H4 (cell line): ENCODE data around the gene QSOX2. TPM values are rescaled to one million over a fixed set of nuclear protein-coding genes. Genes with fewer than 3 reads are reported as not detected.
"Not testable (repeated sequence)": the region's sequence is repeated elsewhere in the genome, so short reads cannot be mapped to it uniquely, and the experiment has no call there.

Experiments used
- DNase-seq: peaks from one replicate; pipeline ENCODE4 v3.0.0-alpha.2; 2015; ENCODE audit warnings: low spot score
- total RNA-seq: library from RNA; depleted of rRNA; stranded (reverse); fragments of >200 nt; shearing (Covaris generic); gene quantifications from 2 replicates; pipeline ENCODE4 v1.2.3, GENCODE V29; 2014

QSOX2 gene
- total RNA-seq, 1 experiment from 2014 or later, result 9.2 TPM

- DNase-seq, result not testable (repeated sequence)
Observed at GRCh38 chr9:136236471-136237410, 8.9 kb downstream of the QSOX2 start.

- no peak for DNase-seq
Observed at GRCh38 chr9:136235709-136236455, 9.7 kb downstream of the QSOX2 start.

- no peak for DNase-seq
Observed at GRCh38 chr9:136235171-136235570, 10.4 kb downstream of the QSOX2 start.

GRCh38 chr9:136234597-136234996, 11.0 kb downstream of the QSOX2 start:
- no peak for DNase-seq

- DNase-seq, result no peak
Observed at GRCh38 chr9:136233868-136234267, 11.7 kb downstream of the QSOX2 start.

GRCh38 chr9:136233411-136233810, 12.2 kb downstream of the QSOX2 start:
- DNase-seq, result no peak

- DNase-seq, result no peak
Observed at GRCh38 chr9:136232969-136233368, 12.6 kb downstream of the QSOX2 start.

- DNase-seq, result no peak
Observed at GRCh38 chr9:136231478-136232297, 13.9 kb downstream of the QSOX2 start.

- no peak for DNase-seq
Observed at GRCh38 chr9:136230773-136231172, 14.8 kb downstream of the QSOX2 start.

- DNase-seq, result no peak
Observed at GRCh38 chr9:136230365-136230764, 15.2 kb downstream of the QSOX2 start.

- DNase-seq, result no peak
Observed at GRCh38 chr9:136229096-136230065, 16.2 kb downstream of the QSOX2 start.

- DNase-seq, result peak; percentile 54
Observed at GRCh38 chr9:136228107-136228875, 17.3 kb downstream of the QSOX2 start.

- DNase-seq, result no peak
Observed at GRCh38 chr9:136226680-136227407, 18.8 kb downstream of the QSOX2 start.

GRCh38 chr9:136225748-136226679, 19.6 kb downstream of the QSOX2 start:
- peak; percentile 41 for DNase-seq

GRCh38 chr9:136225366-136225747, 20.3 kb downstream of the QSOX2 start:
- no peak for DNase-seq

GRCh38 chr9:136223871-136224640, 21.6 kb downstream of the QSOX2 start:
- DNase-seq, result no peak

GRCh38 chr9:136222906-136223285, 22.7 kb downstream of the QSOX2 start:
- DNase-seq, result no peak
